Stimulated activated CD4-positive, alpha-beta T cell treated with anti-CD3 and anti-CD28 coated beads, Interleukin-2, amount 100 ng/mL, for 4 hours (primary cell): ENCODE measurements around the gene TMEM184B.
"Not testable (repeated sequence)": the region's sequence is repeated elsewhere in the genome, so short reads cannot be mapped to it uniquely, and the experiment has no call there.

Experiments used
- DNase-seq: peaks from one replicate; pipeline ENCODE4 v3.0.0-alpha.2; 2020; ENCODE audit warnings: low read depth

Gene TMEM184B

DNA sequence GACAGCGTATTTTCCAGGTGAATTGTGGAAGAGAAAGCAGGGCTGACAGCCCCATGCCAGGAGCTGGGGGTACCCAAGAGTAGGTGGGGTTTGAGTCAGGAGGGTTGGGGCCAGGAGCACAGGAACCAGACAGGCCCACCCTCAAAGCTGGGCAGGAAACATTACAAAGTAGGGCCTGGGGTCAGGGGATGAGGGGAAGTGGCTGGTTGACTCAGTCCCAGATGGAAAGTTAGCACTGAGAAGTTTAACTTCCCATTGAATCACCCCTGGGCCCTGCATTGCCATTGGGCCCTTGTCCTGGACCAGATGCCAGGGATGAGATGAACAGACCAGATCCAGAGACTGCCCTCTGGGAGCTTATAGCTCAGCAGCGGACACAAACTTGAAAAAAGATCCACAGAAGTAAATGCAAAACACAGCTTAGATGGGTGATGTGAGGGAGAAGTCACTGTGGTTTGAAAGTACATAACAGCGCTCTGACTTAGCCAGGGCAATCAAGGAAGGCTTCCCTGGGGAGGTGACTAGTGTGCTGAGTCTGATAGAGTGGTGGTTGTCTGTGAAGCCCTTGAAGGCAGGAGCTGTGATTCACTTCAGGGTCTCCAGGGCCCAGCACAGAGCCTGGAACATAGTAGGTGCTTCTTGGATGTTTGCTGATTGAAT is 68.8 kb downstream of the TMEM184B start:
- DNase-seq: no peak

GRCh38 chr22:38203090-38203810 is 69.6 kb downstream of the TMEM184B start:
- no peak for DNase-seq

DNA sequence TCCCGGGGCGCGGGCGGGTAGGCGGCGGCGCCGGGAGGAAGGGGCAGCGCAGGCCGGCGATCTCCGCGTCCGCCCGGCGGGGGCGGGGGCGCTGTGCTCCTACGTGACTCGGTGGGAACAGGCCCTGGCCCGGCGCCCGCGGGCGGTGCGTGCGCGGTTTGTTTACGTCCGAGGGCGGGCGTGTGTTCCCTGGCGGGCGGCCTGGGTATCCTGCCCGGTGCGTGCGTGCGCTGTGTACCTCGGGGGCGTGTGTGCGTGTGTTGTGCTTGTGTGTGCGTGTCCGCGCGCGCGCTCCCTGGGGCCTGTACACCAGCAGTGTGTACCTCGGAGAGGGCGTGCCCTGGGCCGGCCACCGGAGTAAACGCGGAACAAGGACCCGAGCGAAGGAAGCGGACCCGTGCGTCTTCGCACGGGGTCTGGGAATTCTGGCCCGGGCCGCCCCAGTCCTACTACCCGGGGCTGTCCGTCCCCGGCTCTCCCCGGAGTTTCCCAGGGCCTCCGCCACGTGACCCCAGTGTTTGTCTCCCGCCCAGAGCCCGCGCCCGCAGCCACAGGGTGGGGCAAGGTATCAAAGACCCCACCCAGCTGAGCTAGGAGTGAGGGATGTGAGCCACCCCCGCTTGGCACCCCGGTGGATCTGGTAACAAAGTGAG is 70.2 kb downstream of the TMEM184B start:
- peak; percentile 30 for DNase-seq

GRCh38 chr22:38201711-38202436 is 70.9 kb downstream of the TMEM184B start, which contains the start of gene MAFF:
MAFF (plus strand) TSS chr22:38201994; CDS start chr22:38213854, 11,860 bp downstream.
- DNase-seq: peak; percentile 84

- DNase-seq: no peak
Measured at GRCh38 chr22:38201371-38201710, 71.5 kb downstream of the TMEM184B start.

GRCh38 chr22:38199826-38200559 is 72.8 kb downstream of the TMEM184B start:
- no peak for DNase-seq

DNA sequence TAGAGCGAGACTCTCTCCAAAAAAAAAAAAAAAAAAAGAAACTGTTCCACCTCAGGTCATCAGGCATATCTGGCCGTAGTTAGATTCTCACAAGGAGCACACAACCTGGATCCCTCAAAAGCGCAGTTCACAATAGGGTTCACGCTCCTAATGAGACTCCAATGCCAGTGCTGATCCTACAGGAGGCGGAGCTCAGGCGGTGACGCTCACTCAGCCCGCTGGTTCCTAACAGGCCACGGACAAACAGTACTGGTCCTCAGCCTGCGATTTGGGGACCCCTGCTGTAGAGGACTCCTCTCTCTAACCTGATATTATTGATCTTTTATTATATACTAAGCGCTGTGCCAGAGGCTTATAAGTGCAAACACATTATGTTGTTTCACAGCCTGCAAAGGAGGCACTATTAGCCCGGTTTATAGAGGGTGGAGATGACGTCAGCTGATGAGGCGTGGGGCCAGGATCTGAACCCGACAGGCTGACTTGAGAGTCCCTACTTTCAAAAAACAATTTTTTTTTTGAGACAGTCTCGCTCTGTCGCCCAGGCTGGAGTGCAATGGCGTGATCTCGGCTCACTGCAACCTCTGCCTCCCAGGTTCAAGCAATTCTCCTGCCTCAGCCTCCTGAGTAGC is 75.9 kb downstream of the TMEM184B start:
- DNase-seq: no peak

- DNase-seq: no peak
Measured at GRCh38 chr22:38193580-38193979, 79.2 kb downstream of the TMEM184B start.

GRCh38 chr22:38192475-38192863 is 80.3 kb downstream of the TMEM184B start:
- DNase-seq: no peak

DNA sequence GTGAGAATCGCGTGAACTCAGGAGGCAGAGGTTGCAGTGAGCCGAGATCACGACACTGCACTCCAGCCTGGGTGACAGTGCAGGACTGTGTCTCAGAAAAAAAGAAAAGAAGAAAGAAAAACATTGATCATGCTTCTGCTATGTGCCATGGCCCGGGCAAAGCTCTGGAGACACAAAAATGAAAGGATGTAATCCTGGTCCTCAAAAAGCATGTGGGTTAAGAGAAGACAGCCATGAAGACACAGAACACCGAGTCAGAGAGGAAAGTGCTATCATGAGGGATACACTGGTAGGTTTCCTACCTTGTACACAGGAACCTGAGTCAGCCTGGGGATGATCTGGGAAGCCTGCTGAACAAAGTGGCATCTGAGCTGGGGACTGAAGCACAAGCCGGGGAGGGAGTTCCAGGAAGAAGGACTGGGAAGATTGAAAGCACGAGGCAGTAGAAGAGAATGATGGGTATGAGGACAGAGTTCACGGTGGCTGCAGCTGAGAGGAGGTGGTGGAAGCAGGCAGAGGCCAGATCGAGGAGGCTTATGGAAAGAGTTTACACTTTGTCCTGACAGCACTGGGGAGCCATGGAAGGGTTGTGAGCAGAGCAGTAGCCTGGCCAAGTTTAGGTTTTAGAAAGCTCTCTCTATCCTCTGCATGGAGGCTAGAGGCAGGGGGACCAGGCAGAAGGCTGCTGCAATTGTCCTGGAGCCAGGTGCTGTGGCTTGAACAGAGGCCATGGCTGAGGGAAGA is 80.9 kb downstream of the TMEM184B start:
- no peak for DNase-seq

DNA sequence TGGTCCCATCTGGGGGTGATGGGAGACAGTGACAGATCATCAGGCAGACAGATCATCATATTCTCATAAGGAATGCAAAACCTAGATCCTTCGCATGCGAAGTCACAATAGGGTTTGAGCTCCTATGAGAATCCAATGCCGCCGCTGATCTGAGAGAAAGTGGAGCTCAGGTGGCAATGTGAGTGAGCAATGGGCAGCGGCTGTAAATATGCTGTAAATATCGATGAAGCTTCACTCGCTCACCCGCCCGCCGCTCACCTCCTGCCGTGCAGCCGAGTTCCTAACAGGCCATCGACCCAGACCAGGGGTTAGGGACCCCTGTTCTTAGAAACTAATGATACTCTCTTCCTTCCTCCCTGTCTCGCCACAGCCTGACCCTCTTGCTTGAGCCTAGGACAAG is 81.8 kb downstream of the TMEM184B start:
- no peak for DNase-seq

- DNase-seq: no peak
Measured at GRCh38 chr22:38190581-38190980, 82.2 kb downstream of the TMEM184B start.

DNA sequence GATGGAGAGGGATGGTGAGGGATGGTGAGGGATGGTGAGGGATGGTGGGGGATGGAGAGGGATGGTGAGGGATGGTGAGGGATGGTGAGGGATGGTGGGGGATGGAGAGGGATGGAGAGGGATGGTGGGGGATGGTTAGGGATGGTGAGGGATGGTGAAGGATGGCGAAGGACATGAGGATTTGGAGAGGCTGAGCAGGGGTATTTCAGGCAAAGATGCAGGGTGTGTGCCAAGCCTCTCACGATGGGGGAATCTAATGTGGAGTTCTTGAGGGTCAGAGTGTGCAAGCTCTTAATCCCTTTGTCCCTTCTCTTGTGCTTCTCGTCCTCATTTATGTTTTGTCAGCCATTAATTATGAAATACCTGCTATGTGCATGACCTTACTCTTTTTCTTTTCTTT is 83.7 kb downstream of the TMEM184B start:
- DNase-seq: no peak

GRCh38 chr22:38187413-38188212 is 85.2 kb downstream of the TMEM184B start:
- no peak for DNase-seq

GRCh38 chr22:38186429-38186828 is 86.4 kb downstream of the TMEM184B start:
- no peak for DNase-seq

DNA sequence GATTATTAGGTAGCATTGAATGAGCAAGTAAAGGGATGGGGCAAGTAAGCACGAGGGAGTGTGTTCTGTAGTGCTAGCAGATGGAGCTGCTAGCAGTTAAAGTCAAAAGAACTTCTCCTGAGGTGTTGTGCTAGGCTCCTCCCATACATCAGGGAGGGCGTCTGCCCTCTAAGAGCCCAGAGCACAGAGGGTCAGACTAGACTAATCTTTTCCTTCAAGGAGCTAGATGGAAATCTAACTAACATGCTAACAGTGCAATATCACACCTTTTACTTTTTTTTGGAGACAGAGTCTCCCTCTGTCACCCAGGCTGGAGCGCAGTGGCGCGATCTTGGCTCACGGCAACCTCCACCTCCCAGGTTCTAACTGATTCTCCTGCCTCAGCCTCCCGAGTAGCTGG is 88.0 kb downstream of the TMEM184B start:
- no peak for DNase-seq

- peak; percentile 91 for DNase-seq
Measured at GRCh38 chr22:38181453-38182200, 91.2 kb downstream of the TMEM184B start, which contains the start of gene PLA2G6. PLA2G6 (minus strand) TSS chr22:38181830; CDS start chr22:38169426, 12,404 bp downstream.

DNA sequence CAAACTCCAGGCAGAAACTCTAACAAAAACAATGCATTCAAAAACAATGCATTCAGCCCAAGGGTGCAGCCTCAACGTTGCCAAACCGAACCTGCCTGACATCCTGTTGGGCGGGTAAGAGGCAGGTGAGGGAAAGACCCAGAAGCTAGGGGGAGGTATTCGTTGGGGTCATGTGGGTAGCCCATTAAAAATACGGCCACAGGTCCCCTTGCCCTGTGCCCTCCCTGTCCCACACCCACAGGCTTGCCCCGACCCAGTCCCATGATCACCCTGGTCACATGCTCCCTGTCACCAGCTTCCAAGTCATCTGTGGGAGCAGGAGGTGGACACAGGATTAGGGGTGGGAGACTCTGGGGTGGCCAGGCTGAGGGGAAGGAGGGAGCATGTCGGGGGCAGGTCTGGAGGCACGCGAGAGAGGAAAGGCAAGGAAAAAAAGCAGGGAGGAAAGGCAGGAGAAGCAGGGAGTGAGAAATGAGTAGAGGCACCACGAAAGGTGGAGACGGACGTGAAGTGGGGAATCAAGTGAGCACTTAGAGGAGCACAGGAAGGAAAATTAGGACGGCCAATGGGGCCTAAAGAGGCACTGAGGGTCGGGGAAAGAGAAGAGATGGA is 91.9 kb downstream of the TMEM184B start:
- no peak for DNase-seq

DNA sequence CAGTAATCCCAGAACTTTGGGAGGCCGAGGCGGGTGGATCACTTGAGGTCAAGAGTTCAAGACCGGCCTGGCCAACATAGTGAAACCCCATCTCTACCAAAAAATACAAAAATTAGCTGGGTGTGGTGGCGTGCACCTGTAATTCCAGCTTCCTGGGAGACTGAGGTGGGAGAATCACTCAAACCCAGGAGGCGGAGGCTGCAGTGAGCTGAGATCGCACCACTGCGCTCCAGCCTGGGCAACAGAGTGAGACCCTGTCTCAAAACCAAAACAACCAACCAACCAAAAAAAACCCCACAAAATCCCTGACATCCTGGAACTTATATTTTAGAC is 94.2 kb downstream of the TMEM184B start:
- not testable (repeated sequence) for DNase-seq
